ENCODE data around the gene FOS.
A peak's percentile ranks its signal among the peaks of the same experiment; 100 is the strongest.
"Not testable (repeated sequence)": the region's sequence is repeated elsewhere in the genome, so short reads cannot be mapped to it uniquely, and the experiment has no call there.

Gene FOS

GRCh38 chr14:75277815-75278421, 710 bp upstream of the FOS start:
- DNase-seq = no peak

- DNase-seq = no peak
These were observed 630 bp downstream of the FOS start for GRCh38 chr14:75279153-75279762.

GRCh38 chr14:75279763-75280290, 1.2 kb downstream of the FOS start:
- DNase-seq = no peak

- no peak for DNase-seq
These were observed 1.7 kb downstream of the FOS start for GRCh38 chr14:75280291-75280830.

GRCh38 chr14:75280831-75281653, 2.4 kb downstream of the FOS start:
- DNase-seq = no peak

- no peak for DNase-seq
These were observed 3.0 kb downstream of the FOS start for GRCh38 chr14:75281654-75282019.

- no peak for DNase-seq
These were observed 3.5 kb downstream of the FOS start for GRCh38 chr14:75282170-75282554.

- DNase-seq = not testable (repeated sequence)
These were observed 4.0 kb downstream of the FOS start for GRCh38 chr14:75282555-75283161.

GRCh38 chr14:75283162-75283832, 4.7 kb downstream of the FOS start:
- no peak for DNase-seq

- DNase-seq = no peak
These were observed 5.4 kb downstream of the FOS start for GRCh38 chr14:75283833-75284563.

- no peak for DNase-seq
These were observed 6.7 kb downstream of the FOS start for GRCh38 chr14:75285331-75285730.

- DNase-seq = no peak
These were observed 7.7 kb downstream of the FOS start for GRCh38 chr14:75286313-75286712.

- DNase-seq = no peak
These were observed 11.3 kb downstream of the FOS start for GRCh38 chr14:75289840-75290388.

GRCh38 chr14:75290851-75291250, 12.2 kb downstream of the FOS start:
- no peak for DNase-seq

GRCh38 chr14:75291331-75291730, 12.7 kb downstream of the FOS start:
- no peak for DNase-seq

- no peak for DNase-seq
These were observed 13.5 kb downstream of the FOS start for GRCh38 chr14:75292101-75292563.

- no peak for DNase-seq
These were observed 14.3 kb downstream of the FOS start for GRCh38 chr14:75292886-75293285.

GRCh38 chr14:75293920-75294648, 15.5 kb downstream of the FOS start:
- peak; percentile 87 for DNase-seq

GRCh38 chr14:75294649-75295033, 16.0 kb downstream of the FOS start:
- DNase-seq = no peak

GRCh38 chr14:75295061-75295461, 16.4 kb downstream of the FOS start:
- no peak for DNase-seq
